ENCODE data around the gene GDAP2. TPM values are rescaled to one million over a fixed set of nuclear protein-coding genes. Genes with fewer than 3 reads are reported as not detected.

GDAP2 gene
- total and polyA plus RNA-seq, 2 donors (not counting 1 experiment from before 2014, with no cell fraction given): 6.8 to 36.7 TPM

DNA sequence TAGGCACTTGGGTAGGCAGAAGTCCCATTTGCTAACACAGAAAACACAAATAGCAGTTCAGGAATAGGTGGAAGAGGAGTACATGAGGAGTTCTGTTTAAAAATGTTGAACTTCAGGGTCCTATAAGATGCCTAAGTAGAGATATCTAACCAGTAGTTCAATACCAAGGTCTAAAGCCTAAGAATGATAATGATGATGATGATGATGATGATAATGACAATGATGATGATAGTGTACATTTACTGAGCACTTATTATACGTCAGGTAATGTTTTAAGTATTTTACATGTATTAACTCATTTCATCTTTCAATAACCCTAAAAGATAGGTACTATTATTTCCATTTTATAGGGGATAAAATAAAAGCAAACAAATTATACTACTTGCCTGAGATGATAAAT lies 50.1 kb downstream of the GDAP2 start:
- H3K4me1 ChIP-seq (ENCODE audit: control insufficient read depth in 2 of 2, insufficient read depth in 2 of 2, low read length in 2 of 2): no peaks in the 10 kb centered on the region

DNA sequence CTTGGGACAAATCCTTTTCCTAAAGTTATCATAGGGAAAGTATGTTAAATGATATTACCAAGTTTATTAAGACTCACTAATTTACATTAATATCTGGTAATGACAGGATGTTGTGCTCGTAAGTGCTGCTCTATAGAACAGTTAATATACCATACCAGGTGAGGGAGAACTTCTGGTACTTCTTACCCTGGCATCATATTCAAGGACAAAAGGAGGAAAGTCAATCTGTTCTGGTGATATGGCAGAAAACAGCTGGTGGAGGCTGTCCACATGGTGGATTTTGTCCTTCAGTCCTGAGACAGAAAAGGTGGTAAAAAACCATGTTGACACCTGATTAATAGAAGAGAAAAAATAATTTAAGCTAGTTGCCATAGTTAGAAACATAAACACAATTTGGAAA lies 51.6 kb downstream of the GDAP2 start:
- Histone ChIP-seq H4K20me1 (ENCODE audit: control insufficient read depth, insufficient read depth, low read length, poor library complexity, severe bottlenecking) (no peaks in the 10 kb centered on the region), H3K4me2 (replicated peaks; ENCODE audit: low read depth, low read length, poor library complexity, severe bottlenecking) (no peak overlapping the region), H3K79me2 (ENCODE audit: control insufficient read depth, insufficient read depth, low read length) (no peaks in the 10 kb centered on the region), H3K27ac (ENCODE audit: low read length in 2 of 2) (no peak overlapping the region), H3K4me3 (ENCODE audit: control extremely low read depth in 1 of 5, extremely low read depth in 1 of 5, insufficient read depth in 1 of 5, low read depth in 2 of 5, low read length in 4 of 5) (no peak overlapping the region), H3K36me3 (replicated peaks in 1 of 2; ENCODE audit: control extremely low read depth in 1 of 2, control insufficient read depth in 1 of 2, extremely low read depth in 1 of 2, insufficient read depth in 2 of 2, low read length in 1 of 2) (peaks cover 4 to 73% of the 10 kb centered on the region in 2 experiments), H3K4me1 (ENCODE audit: control insufficient read depth in 2 of 2, insufficient read depth in 2 of 2, low read length in 2 of 2) (no peaks in the 10 kb centered on the region), H3K9me3 (ENCODE audit: control extremely low read depth in 1 of 3, control insufficient read depth in 2 of 3, insufficient read depth in 1 of 3, low read length in 2 of 3) (peaks cover 2 to 8% (median 5%) of the 10 kb centered on the region in 3 donors), H2AFZ (ENCODE audit: insufficient read depth, low read depth, low read length, poor library complexity, severe bottlenecking) (no peak overlapping the region), H3K27me3 (replicated peaks in 1 of 4; ENCODE audit: control extremely low read depth in 1 of 4, control insufficient read depth in 3 of 4, insufficient read depth in 4 of 4, low read length in 3 of 4) (no peaks in the 10 kb centered on the region), H3K9ac (ENCODE audit: low read length) (no peak overlapping the region)
- H3K27ac Mint-ChIP-seq: no peak overlapping the region
- TF ChIP-seq, protein P1, sequence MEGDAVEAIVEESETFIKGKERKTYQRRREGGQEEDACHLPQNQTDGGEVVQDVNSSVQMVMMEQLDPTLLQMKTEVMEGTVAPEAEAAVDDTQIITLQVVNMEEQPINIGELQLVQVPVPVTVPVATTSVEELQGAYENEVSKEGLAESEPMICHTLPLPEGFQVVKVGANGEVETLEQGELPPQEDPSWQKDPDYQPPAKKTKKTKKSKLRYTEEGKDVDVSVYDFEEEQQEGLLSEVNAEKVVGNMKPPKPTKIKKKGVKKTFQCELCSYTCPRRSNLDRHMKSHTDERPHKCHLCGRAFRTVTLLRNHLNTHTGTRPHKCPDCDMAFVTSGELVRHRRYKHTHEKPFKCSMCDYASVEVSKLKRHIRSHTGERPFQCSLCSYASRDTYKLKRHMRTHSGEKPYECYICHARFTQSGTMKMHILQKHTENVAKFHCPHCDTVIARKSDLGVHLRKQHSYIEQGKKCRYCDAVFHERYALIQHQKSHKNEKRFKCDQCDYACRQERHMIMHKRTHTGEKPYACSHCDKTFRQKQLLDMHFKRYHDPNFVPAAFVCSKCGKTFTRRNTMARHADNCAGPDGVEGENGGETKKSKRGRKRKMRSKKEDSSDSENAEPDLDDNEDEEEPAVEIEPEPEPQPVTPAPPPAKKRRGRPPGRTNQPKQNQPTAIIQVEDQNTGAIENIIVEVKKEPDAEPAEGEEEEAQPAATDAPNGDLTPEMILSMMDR (IDR thresholded peaks at IDR 0.05): no peak
- TF ChIP-seq EZH2 (IDR thresholded peaks at IDR 0.05; ENCODE audit: borderline replicate concordance, insufficient read depth, low read depth, low read length, poor library complexity, severe bottlenecking): no peak
- ATAC-seq (ENCODE audit: low read depth) (no peak), DNase-seq (no peak)
- POLR2A ChIA-PET: no interaction called here
- H3K4me1 Mint-ChIP-seq: no peaks in the 10 kb centered on the region
- H3K4me3 Mint-ChIP-seq: no peak overlapping the region
- intact Hi-C loops (cut with micrococcal nuclease): no loop called here
- peaks cover 13% of the 10 kb centered on the region for H3K9me3 Mint-ChIP-seq (ENCODE audit: insufficient read depth)
- no peaks in the 10 kb centered on the region for H3K27me3 Mint-ChIP-seq
- no CpG with 5 or more reads among the region's 1 CpG for whole genome bisulfite sequencing (ENCODE audit: insufficient coverage)
- CTCF ChIA-PET: no interaction called here

More for the DNA sequence above, 50.1 kb downstream of the GDAP2 start:
- no CpG with 5 or more reads among the region's 1 CpG for WGBS (ENCODE audit: insufficient coverage)
- no peak overlapping the region for H3K4me3 ChIP-seq (ENCODE audit: control extremely low read depth in 1 of 5, extremely low read depth in 1 of 5, insufficient read depth in 1 of 5, low read depth in 2 of 5, low read length in 4 of 5)
- intact Hi-C loops (cut with micrococcal nuclease): no loop called here
- no peaks in the 10 kb centered on the region for H3K4me1 Mint-ChIP-seq
- peaks cover 7% of the 10 kb centered on the region for H3K9me3 Mint-ChIP-seq (ENCODE audit: insufficient read depth)
- H3K27ac ChIP-seq (ENCODE audit: low read length in 2 of 2): no peak overlapping the region
- H3K79me2 ChIP-seq (ENCODE audit: control insufficient read depth, insufficient read depth, low read length): no peaks in the 10 kb centered on the region
- POLR2A ChIA-PET: no interaction called here
- ATAC-seq (ENCODE audit: low read depth): no peak
- no peak overlapping the region for H3K4me3 Mint-ChIP-seq
- no peak overlapping the region for H2AFZ ChIP-seq (ENCODE audit: insufficient read depth, low read depth, low read length, poor library complexity, severe bottlenecking)
- no peak for DNase-seq
- H4K20me1 ChIP-seq (ENCODE audit: control insufficient read depth, insufficient read depth, low read length, poor library complexity, severe bottlenecking): no peaks in the 10 kb centered on the region
- H3K27ac Mint-ChIP-seq: no peak overlapping the region
- H3K27me3 ChIP-seq (replicated peaks in 1 of 4; ENCODE audit: control extremely low read depth in 1 of 4, control insufficient read depth in 3 of 4, insufficient read depth in 4 of 4, low read length in 3 of 4): no peaks in the 10 kb centered on the region
- peaks cover 2 to 8% (median 2%) of the 10 kb centered on the region in 3 donors for H3K9me3 ChIP-seq (ENCODE audit: control extremely low read depth in 1 of 3, control insufficient read depth in 2 of 3, insufficient read depth in 1 of 3, low read length in 2 of 3)
- no peak overlapping the region for H3K4me2 ChIP-seq (replicated peaks; ENCODE audit: low read depth, low read length, poor library complexity, severe bottlenecking)
- no peak for TF ChIP-seq EZH2 (IDR thresholded peaks at IDR 0.05; ENCODE audit: borderline replicate concordance, insufficient read depth, low read depth, low read length, poor library complexity, severe bottlenecking)
- TF ChIP-seq, protein P1 (IDR thresholded peaks at IDR 0.05): no peak
- H3K9ac ChIP-seq (ENCODE audit: low read length): no peak overlapping the region
- CTCF ChIA-PET: no interaction called here
- no peaks in the 10 kb centered on the region for H3K27me3 Mint-ChIP-seq
- H3K36me3 ChIP-seq (replicated peaks in 1 of 2; ENCODE audit: control extremely low read depth in 1 of 2, control insufficient read depth in 1 of 2, extremely low read depth in 1 of 2, insufficient read depth in 2 of 2, low read length in 1 of 2): peaks cover 1 to 72% of the 10 kb centered on the region in 2 experiments

Measured in B cell (primary cell).